Breast epithelium (tissue), 3 donors: ENCODE measurements around the gene PPM1A.

ENCODE experiments used
- POLR2A ChIP-seq: fragments of 450-650 bp; IDR thresholded peaks from one replicate; pipeline ENCODE4 v1.6.1; 2016; ENCODE audit warnings: antibody characterized with exemption, mild to moderate bottlenecking, moderate library complexity
- POLR2AphosphoS5 ChIP-seq, 3 donors: sonication (generic); formaldehyde crosslinking; IDR thresholded peaks; one replicate each; pipeline ENCODE4 v1.6.1; 2017; ENCODE audit warnings: antibody characterized with exemption in 3 of 3
- TF ChIP-seq, protein P1 (sequence below), 3 donors: fragments of 450-650 bp; IDR thresholded peaks; one replicate each; pipeline ENCODE4 v1.5.1; 2016 to 2017; ENCODE audit warnings: antibody characterized with exemption in 3 of 3, mild to moderate bottlenecking in 3 of 3, moderate library complexity in 3 of 3

DNA sequence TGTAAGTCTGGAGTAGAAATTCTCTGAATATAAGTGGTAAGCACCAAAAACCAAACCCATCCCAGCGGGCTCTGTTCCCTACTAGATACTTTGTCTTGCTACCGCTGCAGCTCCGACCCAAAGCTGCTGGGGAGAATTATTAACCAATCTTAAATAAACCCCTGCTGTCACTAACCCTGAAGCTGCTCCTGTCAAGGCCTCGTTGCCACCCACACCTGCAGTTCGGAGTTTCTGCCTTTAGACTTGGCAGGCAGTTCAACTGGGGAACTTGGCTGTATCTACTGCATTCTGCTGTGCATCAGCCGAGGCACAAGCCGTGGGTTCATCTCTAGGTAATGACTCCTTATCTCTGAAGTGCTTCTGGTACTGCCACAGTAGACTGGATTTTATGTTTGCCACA is 55.5 kb downstream of the PPM1A start:
- TF ChIP-seq, protein P1, sequence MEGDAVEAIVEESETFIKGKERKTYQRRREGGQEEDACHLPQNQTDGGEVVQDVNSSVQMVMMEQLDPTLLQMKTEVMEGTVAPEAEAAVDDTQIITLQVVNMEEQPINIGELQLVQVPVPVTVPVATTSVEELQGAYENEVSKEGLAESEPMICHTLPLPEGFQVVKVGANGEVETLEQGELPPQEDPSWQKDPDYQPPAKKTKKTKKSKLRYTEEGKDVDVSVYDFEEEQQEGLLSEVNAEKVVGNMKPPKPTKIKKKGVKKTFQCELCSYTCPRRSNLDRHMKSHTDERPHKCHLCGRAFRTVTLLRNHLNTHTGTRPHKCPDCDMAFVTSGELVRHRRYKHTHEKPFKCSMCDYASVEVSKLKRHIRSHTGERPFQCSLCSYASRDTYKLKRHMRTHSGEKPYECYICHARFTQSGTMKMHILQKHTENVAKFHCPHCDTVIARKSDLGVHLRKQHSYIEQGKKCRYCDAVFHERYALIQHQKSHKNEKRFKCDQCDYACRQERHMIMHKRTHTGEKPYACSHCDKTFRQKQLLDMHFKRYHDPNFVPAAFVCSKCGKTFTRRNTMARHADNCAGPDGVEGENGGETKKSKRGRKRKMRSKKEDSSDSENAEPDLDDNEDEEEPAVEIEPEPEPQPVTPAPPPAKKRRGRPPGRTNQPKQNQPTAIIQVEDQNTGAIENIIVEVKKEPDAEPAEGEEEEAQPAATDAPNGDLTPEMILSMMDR (IDR thresholded peaks at IDR 0.05): no peak
- TF ChIP-seq POLR2A (no peak), POLR2AphosphoS5 (IDR thresholded peaks at IDR 0.05) (no peak)
